Embryonic facial prominence (tissue), 1 donor: ENCODE measurements around the gene PKDCC.

Experiments used
- DNase-seq: peaks from one replicate; pipeline ENCODE4 v3.0.0-alpha.2; 2016; ENCODE audit errors: extremely low spot score

Gene PKDCC

GRCh38 chr2:42047488-42048298 lies at the start of gene PKDCC:
Gene PKDCC (plus strand): TSS chr2:42048021. CDS start chr2:42048200, 179 bp downstream.
- DNase-seq = peak; percentile 56

- DNase-seq = no peak
These were observed 49.4 kb upstream of the PKDCC start for GRCh38 chr2:41998186-41999127.

- no peak for DNase-seq
These were observed 48.7 kb upstream of the PKDCC start for GRCh38 chr2:41999128-41999480.

- no peak for DNase-seq
These were observed 48.1 kb upstream of the PKDCC start for GRCh38 chr2:41999592-42000281.

GRCh38 chr2:42001711-42002201 lies 46.1 kb upstream of the PKDCC start:
- DNase-seq = no peak

GRCh38 chr2:42007551-42007950 lies 40.3 kb upstream of the PKDCC start:
- DNase-seq = no peak

GRCh38 chr2:42008241-42008921 lies 39.4 kb upstream of the PKDCC start:
- no peak for DNase-seq

GRCh38 chr2:42009657-42010580 lies 37.9 kb upstream of the PKDCC start:
- no peak for DNase-seq

GRCh38 chr2:42010743-42011298 lies 37.0 kb upstream of the PKDCC start:
- DNase-seq = no peak

GRCh38 chr2:42012137-42012536 lies 35.7 kb upstream of the PKDCC start:
- no peak for DNase-seq

GRCh38 chr2:42012651-42013050 lies 35.2 kb upstream of the PKDCC start:
- DNase-seq = no peak

GRCh38 chr2:42013409-42013808 lies 34.4 kb upstream of the PKDCC start:
- DNase-seq = no peak

- DNase-seq = no peak
These were observed 26.4 kb upstream of the PKDCC start for GRCh38 chr2:42021464-42021863.

- no peak for DNase-seq
These were observed 22.7 kb upstream of the PKDCC start for GRCh38 chr2:42025151-42025582.

GRCh38 chr2:42026272-42026671 lies 21.5 kb upstream of the PKDCC start:
- DNase-seq = no peak

- no peak for DNase-seq
These were observed 19.2 kb upstream of the PKDCC start for GRCh38 chr2:42028571-42029148.

GRCh38 chr2:42029171-42029570 lies 18.6 kb upstream of the PKDCC start:
- DNase-seq = no peak

GRCh38 chr2:42029639-42030199 lies 18.1 kb upstream of the PKDCC start:
- no peak for DNase-seq

- no peak for DNase-seq
These were observed 17.5 kb upstream of the PKDCC start for GRCh38 chr2:42030200-42030759.
